GM12878 (cell line): ENCODE results near the gene PDE7B. TPM values are rescaled to one million over a fixed set of nuclear protein-coding genes. Genes with fewer than 3 reads are reported as not detected.

Experiments
- ATAC-seq: fragments of 200-7000 bp; cut with Tn5 transposase; 3 replicates; pipeline ENCODE4 v1.9.1; 2020; ENCODE audit warnings: mild to moderate bottlenecking, moderate library complexity
- BruUV-seq: library from RNA; stranded (reverse); fragments of 400-500 nt; replicated peaks from 2 replicates; lab custom pipeline; 2021; lab: Mats Ljungman, UMichigan
- CTCF ChIA-PET: fragments of 300-600 bp; sonication (Branson Sonifier 250); formaldehyde crosslinking; extraction: SDS; loops from one replicate; lab custom pipeline; 2021; ENCODE audit warnings: inconsistent platforms; lab: Yijun Ruan, JAX
- POLR2A ChIA-PET: fragments of 350-600 bp; formaldehyde crosslinking; extraction: SDS; loops from one replicate; lab custom pipeline; 2021; ENCODE audit warnings: inconsistent platforms; lab: Charles Lee
- RAD21 ChIA-PET: fragments of 300-600 bp; sonication (Branson Sonifier 250); formaldehyde crosslinking; loops from one replicate; lab custom pipeline; 2023; ENCODE audit warnings: antibody characterized with exemption; ENCODE audit not compliant: unreplicated experiment; lab: Charles Lee
- SMC1A ChIA-PET: fragments of 300-600 bp; sonication (Branson Sonifier 250); formaldehyde crosslinking; loops from one replicate; lab custom pipeline; 2023; ENCODE audit not compliant: unreplicated experiment, uncharacterized antibody; lab: Charles Lee
- DNase-seq: peaks from one replicate; pipeline ENCODE4 v3.0.0-alpha.2; 2011; ENCODE audit warnings: low read depth, low spot score
- FAIRE-seq: peaks from 3 replicates; lab custom pipeline; 2011; peaks lifted over from hg19 to GRCh38; lab: Jason Lieb, UNC
- H2AFZ ChIP-seq: 2 replicates; pipeline ENCODE4 v1.6.0; 2011; ENCODE audit warnings: low read depth, low read length, control low read depth; ENCODE audit not compliant: control insufficient read depth
- H3K27ac ChIP-seq: 2 replicates; pipeline ENCODE4 v1.5.1; 2011; ENCODE audit warnings: control low read depth; ENCODE audit not compliant: control insufficient read depth, insufficient read depth
- H3K27me3 ChIP-seq, 2 experiments: replicated peaks in 1 of 2; 2 replicates each; pipeline versions ENCODE4 v1.6.0 to v1.6.1; 2011; ENCODE audit warnings: low read length in 1 of 2; ENCODE audit not compliant: control insufficient read depth in 2 of 2, insufficient read depth in 2 of 2
- H3K36me3 ChIP-seq, 2 experiments: 2 replicates each; pipeline ENCODE4 v1.5.1; 2011; ENCODE audit warnings: low read length in 1 of 2; ENCODE audit not compliant: control insufficient read depth in 2 of 2, insufficient read depth in 2 of 2
- H3K4me1 ChIP-seq: 2 replicates; pipeline ENCODE4 v1.6.1; 2011; ENCODE audit warnings: mild to moderate bottlenecking, low read length, moderate library complexity, mixed read lengths; ENCODE audit not compliant: control insufficient read depth, insufficient read depth
- H3K4me2 ChIP-seq: 2 replicates; pipeline ENCODE4 v1.6.0; 2011; ENCODE audit warnings: control low read depth; ENCODE audit not compliant: control insufficient read depth, insufficient read depth
- H3K4me3 ChIP-seq: fragments of 200-600 bp; sonication (generic); 2 replicates; pipeline ENCODE4 v1.5.1; 2016
- H3K79me2 ChIP-seq: 2 replicates; pipeline ENCODE4 v1.6.0; 2011; ENCODE audit warnings: low read length; ENCODE audit not compliant: control insufficient read depth, insufficient read depth
- H3K9ac ChIP-seq: 2 replicates; pipeline ENCODE4 v1.8.0; 2011; ENCODE audit warnings: low read length, control low read depth, mixed read lengths; ENCODE audit not compliant: control insufficient read depth, insufficient read depth
- H3K9me3 ChIP-seq: replicated peaks from 3 replicates; pipeline ENCODE4 v1.5.1; 2011; ENCODE audit warnings: mild to moderate bottlenecking, low read length; ENCODE audit not compliant: control insufficient read depth, insufficient read depth
- H4K20me1 ChIP-seq: 2 replicates; pipeline ENCODE4 v1.6.0; 2011; ENCODE audit not compliant: control insufficient read depth, insufficient read depth
- CHD2 ChIP-seq: IDR thresholded peaks from 2 replicates; pipeline ENCODE4 v1.6.1; 2011; ENCODE audit warnings: low read depth, low read length, improper control_type of control experiment, borderline replicate concordance
- EP300 ChIP-seq, 2 experiments: fragments of 150-350 bp in 1 of 2; IDR thresholded peaks; 2 replicates each; pipeline ENCODE4 v1.6.1; 2011 to 2012; ENCODE audit warnings: low read depth in 2 of 2, low read length in 2 of 2, borderline replicate concordance in 1 of 2, improper control_type of control experiment in 1 of 2, inconsistent platforms in 1 of 2; ENCODE audit not compliant: control insufficient read depth in 1 of 2
- HDAC6 ChIP-seq: fragments of 200-600 bp; sonication (generic); IDR thresholded peaks from one replicate; pipeline ENCODE4 v1.8.0; 2017; ENCODE audit warnings: antibody characterized with exemption; ENCODE audit not compliant: unreplicated experiment
- PAX8 ChIP-seq: fragments of 450-650 bp; IDR thresholded peaks from 2 replicates; pipeline ENCODE4 v1.6.1; 2017; ENCODE audit warnings: mild to moderate bottlenecking, moderate library complexity
- POLR2AphosphoS2 ChIP-seq: IDR thresholded peaks from 2 replicates; pipeline ENCODE4 v1.6.1; 2011; ENCODE audit warnings: low read depth, mild to moderate bottlenecking, low read length, improper control_type of control experiment, moderate library complexity
- PRDM15 ChIP-seq: fragments of 450-650 bp; formaldehyde crosslinking; IDR thresholded peaks from 2 replicates; pipeline ENCODE4 v1.4.0; 2020; ENCODE audit warnings: mild to moderate bottlenecking, moderate library complexity
- RUNX3 ChIP-seq: IDR thresholded peaks from 2 replicates; pipeline ENCODE4 v1.6.1; 2012; ENCODE audit warnings: low read length, inconsistent platforms
- WRNIP1 ChIP-seq: IDR thresholded peaks from 2 replicates; pipeline ENCODE4 v1.6.1; 2011; ENCODE audit warnings: low read depth, low read length, improper control_type of control experiment, borderline replicate concordance
- ZBTB40 ChIP-seq: fragments of 450-650 bp; IDR thresholded peaks from 2 replicates; pipeline ENCODE4 v1.6.1; 2016; ENCODE audit warnings: mild to moderate bottlenecking, moderate library complexity, borderline replicate concordance
- ZNF592 ChIP-seq: fragments of 450-650 bp; IDR thresholded peaks from 2 replicates; pipeline ENCODE4 v1.6.1; 2017; ENCODE audit warnings: mild to moderate bottlenecking, moderate library complexity
- ZZZ3 ChIP-seq: IDR thresholded peaks from 2 replicates; pipeline ENCODE4 v1.6.1; 2011; ENCODE audit warnings: low read depth; ENCODE audit not compliant: control insufficient read depth, insufficient read length
- WGBS: methylation state at CpG from one replicate; pipeline ENCODE4 v1.1.6; 2016; ENCODE audit warnings: low lambda C conversion rate; ENCODE audit not compliant: insufficient replicate concordance, insufficient coverage; ENCODE audit errors: missing lambda C conversion rate; 5-methylcytosine and 5-hydroxymethylcytosine counted together
- in situ Hi-C: fragments of 300-500 bp; cut with MboI; formaldehyde crosslinking; loops from 9 replicates; pipeline ENCODE4 v1.14.3; 2018; ENCODE audit warnings: mixed read lengths
- intact Hi-C: fragments of 100-400 bp; cut with micrococcal nuclease; formaldehyde crosslinking; loops from one replicate; pipeline ENCODE4 v1.14.2; 2022; ENCODE audit not compliant: unreplicated experiment
- polyA plus RNA-seq, 11 experiments: library from polyadenylated mRNA; depleted of rRNA in 4 of 11; unstranded in 6 of 11; stranded (reverse) in 5 of 11; fragments of >200 nt; fragmentation: Nextera tagmentation in 4 of 11; fragmentation: Illumina TruSeq in 1 of 11; extraction: Ambion mirVana in 4 of 11; extraction: Trizol in 1 of 11; gene quantifications; 1 replicate in 1 of 11; 2 replicates in 10 of 11; pipeline versions ENCODE4 v1.2.1 to v1.2.3, GENCODE V29; 2011 to 2016; ENCODE audit warnings: inconsistent platforms in 2 of 11, missing spikeins in 2 of 11, low read depth in 1 of 11
- total RNA-seq, 4 experiments: library from RNA; depleted of rRNA in 3 of 4; stranded (reverse); fragments of >200 nt in 3 of 4; fragmentation: Illumina TruSeq in 1 of 4; extraction: Trizol in 1 of 4; gene quantifications; 2 replicates each; pipeline versions ENCODE4 v1.2.1 to v1.2.3, GENCODE V29; 2013 to 2021

The PDE7B gene
- total and polyA plus RNA-seq, 10 of the 15 experiments (the other 5 are each of a cell fraction or from before 2014, with no cell fraction given): not detected

GRCh38 chr6:135902756-135903331, 51.3 kb downstream of the PDE7B start:
- Histone ChIP-seq H3K79me2 (no peaks in the 10 kb centered on the region), H2AFZ (no peak overlapping the region), H3K4me2 (no peak overlapping the region), H4K20me1 (no peaks in the 10 kb centered on the region), H3K36me3 (no peaks in the 10 kb centered on the region), H3K9me3 (no peaks in the 10 kb centered on the region), H3K27me3 (no peaks in the 10 kb centered on the region), H3K9ac (no peak overlapping the region), H3K27ac (no peak overlapping the region), H3K4me1 (no peaks in the 10 kb centered on the region), H3K4me3 (no peak overlapping the region)
- RAD21 ChIA-PET: no interaction called here
- POLR2A ChIA-PET: no interaction called here
- SMC1A ChIA-PET: interaction anchor here (1.4 kb wide), 1 partner anchor 15 kb away, joined by 3 read pairs; no protein-coding TSS in a partner anchor
- in situ Hi-C loops: no loop called here
- DNase-seq: no peak
- WGBS: 22% methylated on average over 2 of the region's 2 CpGs
- CTCF ChIA-PET: interaction anchor here (0.5 to 0.7 kb wide), 2 partner anchors 313 to 323 kb away, joined by 3 read pairs; no protein-coding TSS in a partner anchor
- intact Hi-C loops: no loop called here
- no peak for ATAC-seq
- FAIRE-seq: no peak
- BruUV-seq: no TSS peak
- TF ChIP-seq HDAC6 (no peak), POLR2AphosphoS2 (no peak), ZZZ3 (no peak), ZBTB40 (no peak), PRDM15 (CRISPR knock-in tag) (no peak), WRNIP1 (no peak), ZNF592 (no peak), RUNX3 (no peak), PAX8 (no peak), CHD2 (no peak), EP300 (IDR thresholded peaks at IDR 0.05; ENCODE audit: borderline replicate concordance in 1 of 2, control insufficient read depth in 1 of 2, low read depth in 2 of 2, low read length in 2 of 2) (no peak)
